ENCODE measurements around the gene TBL1X.

TBL1X gene

DNA sequence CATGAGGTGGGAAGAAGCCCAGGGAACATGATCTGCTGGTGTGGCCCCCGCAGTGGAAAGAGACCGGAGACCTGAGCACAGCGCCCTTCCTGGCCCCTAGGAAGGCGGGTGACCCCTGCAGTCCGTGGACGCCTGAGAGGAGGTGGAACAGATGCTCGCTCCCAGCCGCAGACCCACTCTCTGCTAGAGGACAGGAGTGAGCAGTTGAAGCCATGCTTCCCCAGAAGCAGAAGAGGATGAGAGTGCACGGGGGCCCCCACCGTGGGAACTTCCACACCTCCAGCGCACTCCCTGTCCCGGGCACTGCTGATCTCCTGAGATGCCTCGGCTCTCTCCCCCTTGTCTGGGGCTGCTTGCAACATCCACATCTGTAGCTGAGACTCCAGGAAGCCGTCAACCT is 238.5 kb downstream of the TBL1X start:
- no peak for DNase-seq (ENCODE audit: low read depth, low spot score)

DNA sequence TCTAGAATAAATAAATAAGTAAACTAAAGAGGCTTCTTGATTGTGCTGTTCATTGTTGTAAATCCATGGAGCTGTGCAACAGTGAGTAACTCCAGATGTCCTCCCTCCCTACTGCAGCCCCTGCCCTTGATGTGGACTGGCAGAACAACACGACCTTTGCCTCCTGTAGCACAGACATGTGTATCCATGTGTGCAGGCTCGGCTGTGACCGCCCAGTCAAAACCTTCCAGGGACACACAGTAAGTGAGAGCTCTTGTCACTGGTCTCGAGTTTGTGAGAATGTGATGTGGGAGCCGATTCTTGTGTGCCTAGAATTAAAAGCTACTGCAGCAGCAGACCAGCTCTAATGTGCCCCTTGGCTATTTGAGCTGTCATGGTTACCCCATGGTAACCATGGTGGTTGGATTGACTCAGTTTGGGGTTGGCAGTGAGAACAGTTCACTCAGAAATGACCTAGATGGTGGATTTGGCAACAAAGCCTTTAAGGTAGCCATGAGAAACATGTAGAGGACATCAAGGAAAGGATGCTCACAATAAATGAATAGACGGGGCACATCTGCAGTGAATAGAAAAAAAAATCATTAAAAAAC is 240.1 kb downstream of the TBL1X start:
- DNase-seq (ENCODE audit: low read depth, low spot score) = no peak

DNA sequence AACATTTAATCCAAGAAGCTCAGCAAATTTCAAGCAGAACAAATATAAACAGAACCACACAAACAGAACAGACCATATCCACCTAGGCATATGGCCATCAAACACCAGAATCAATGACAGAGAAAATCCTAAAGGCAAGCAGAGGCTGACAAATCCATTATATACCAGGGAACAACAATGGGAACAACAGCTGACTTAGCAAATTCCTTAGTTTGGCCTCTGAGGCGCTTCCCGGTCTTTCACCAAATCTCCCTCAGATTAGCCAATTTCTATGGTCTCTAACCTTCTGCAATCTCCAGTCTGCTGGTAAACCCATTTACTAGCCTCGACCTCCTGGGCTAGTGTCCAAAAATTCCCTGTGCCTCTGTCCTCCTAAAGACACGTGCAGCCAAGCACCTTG is 241.6 kb downstream of the TBL1X start:
- DNase-seq (ENCODE audit: low read depth, low spot score) = peak; percentile 26

DNA sequence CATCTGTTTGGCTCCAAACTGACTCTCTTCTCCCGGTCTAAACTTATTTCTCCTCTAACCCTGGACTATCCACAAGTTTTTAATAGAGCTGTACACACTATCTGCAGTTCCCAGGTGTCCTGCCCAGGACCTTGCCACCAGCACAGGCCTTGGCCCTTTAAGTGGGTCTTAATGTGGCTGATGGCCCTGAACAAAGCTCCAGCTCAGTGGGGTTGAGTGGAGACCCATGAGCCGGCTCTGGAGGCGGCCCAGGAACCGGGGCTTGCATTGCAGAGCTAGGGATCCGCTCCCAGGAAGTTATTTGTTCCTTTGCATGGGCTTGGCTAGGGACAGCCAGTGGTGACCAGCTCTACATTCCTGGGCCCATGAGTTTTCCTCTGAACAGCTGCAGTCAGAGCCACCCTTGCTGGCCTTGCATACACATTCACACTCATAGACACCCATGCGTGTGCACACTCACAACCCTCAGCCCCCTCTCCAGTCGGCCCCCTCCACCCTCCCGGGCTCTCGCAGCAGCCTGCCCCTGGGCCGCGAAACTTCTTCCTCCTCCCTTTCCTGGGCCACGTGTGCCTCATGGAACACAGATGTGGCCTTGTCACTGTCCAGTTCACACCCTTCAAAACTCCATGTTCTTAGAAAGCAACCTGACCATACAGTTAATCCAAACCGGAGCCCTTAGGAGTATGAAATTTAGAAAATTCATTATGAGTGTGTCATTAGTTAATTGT is 242.6 kb downstream of the TBL1X start:
- no peak for DNase-seq (ENCODE audit: low read depth, low spot score)

DNA sequence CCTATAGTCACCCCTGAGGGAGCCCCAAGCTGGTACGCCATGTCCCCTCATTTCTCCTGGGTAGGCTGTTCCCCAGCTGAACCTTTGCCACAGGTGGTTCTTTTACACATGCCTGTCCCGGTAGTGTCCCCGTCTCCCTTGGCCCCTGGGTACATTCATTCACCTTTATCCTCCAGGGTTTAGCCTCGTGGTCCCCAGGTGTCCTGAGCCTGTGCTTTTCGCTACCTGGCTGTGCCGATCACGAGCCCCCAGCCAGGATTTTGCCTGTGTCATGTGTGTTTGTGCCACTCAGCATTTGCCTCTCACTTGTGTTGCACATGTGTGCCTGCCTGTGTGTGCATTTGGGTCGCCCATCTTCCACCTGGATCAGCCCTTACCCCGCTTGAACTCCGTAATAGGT is 243.2 kb downstream of the TBL1X start:
- no peak for DNase-seq (ENCODE audit: low read depth, low spot score)

DNA sequence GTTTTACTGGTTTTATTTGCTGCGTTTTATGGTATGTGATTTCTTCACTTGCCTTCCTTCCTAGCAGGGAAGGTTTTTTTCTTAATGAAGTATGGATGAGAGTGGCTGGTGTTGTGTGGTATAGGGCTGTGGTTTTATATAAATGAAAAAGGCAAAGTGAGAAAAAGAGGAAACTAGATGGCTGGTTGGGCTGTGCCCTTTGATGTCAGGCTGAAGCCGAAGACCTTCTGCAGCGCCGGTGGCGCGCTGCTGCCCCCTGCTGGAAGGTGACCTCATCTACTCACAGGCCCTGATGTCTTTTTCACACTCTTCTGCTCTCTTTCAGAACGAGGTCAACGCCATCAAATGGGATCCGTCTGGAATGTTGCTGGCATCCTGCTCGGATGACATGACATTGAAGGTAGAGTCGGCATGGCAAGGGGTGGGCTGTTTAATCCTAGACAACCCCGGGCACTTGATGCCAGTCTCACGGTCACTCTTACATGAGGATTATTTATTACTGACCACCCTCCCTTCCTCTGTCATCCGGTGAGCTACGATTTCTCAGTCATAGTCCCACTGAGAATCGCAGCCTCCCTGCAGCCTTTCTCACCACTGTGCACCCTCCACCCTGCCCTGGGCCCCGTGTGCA is 244.2 kb downstream of the TBL1X start:
- DNase-seq (ENCODE audit: low read depth, low spot score) = peak; percentile 93

DNA sequence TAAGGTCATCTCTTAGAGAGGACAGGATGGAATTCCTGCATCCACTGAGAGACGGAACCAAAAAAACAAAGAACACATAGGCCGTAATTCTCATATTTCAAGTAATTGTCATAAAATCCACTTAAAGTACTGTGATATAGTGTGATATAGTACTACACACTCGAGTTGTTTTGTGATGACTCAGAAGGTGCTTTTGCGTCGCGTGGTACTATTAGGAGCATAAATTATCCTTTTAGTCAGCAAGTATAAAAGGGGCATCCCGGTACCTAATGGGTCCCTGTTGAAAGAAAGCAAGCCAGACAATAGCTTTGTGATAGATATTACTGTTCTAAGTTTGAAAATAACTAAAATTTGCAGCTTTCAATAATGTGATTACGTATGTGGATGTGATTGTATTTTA is 245.5 kb downstream of the TBL1X start:
- no peak for DNase-seq (ENCODE audit: low read depth, low spot score)

DNA sequence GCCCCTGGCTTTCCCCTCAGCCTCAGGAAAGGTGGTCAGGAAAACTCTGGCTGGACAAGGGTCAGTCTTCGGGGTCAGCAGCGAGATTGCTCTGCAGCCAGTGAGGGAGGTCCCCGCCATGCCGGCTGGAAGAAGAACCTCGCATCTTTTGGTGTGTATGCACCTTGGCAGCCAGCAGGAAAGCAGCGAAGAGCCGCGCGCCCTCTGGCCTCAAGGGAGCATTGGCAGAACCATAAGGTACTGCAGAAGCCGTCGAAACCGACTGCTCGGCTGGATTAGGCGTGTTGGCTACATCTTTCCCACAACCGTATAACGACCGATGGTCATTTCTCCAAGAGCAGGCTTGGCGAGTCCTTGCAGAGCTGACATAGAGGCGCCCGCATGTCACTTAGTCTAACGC is 252.5 kb downstream of the TBL1X start:
- DNase-seq (ENCODE audit: low read depth, low spot score) = no peak

DNA sequence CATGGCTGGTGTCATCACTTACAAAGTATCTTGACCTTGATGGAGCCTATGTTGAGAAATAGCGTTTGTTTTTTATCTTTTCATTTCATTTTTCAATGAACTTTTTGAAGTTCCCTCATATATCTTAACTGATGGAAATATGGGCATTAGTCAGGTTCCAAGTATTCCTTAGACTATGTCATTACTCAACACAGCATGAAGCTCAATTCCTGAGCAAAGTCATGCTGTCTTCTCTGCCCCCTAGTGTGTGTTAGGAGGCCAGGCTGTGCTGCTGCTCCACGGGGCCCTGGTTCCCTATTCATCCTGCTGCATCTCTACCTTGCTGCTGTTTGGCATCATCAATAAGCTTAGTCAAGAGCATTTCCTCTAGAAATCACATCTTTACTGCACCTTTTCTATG is 259.9 kb downstream of the TBL1X start:
- no peak for DNase-seq (ENCODE audit: low read depth, low spot score)

DNA sequence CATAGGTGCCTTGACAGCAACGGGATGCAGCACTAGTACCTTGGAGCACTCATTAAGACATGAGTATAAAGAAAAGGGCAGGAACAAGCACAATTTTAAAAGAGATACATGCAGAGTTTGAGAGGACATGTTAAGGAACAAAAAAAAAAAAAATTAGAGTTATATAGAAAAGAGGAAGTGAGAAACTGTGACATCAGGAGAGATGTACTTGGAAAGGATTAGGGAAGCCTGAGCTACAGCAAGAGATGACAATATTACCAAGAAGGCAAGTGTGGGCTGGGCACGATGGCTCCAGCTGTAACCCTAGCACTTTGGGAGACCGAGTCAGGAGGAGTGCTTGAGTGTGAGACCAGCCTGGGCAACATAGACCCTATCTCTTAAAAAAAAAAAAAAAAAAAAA is 263.4 kb downstream of the TBL1X start:
- DNase-seq (ENCODE audit: low read depth, low spot score) = no peak

DNA sequence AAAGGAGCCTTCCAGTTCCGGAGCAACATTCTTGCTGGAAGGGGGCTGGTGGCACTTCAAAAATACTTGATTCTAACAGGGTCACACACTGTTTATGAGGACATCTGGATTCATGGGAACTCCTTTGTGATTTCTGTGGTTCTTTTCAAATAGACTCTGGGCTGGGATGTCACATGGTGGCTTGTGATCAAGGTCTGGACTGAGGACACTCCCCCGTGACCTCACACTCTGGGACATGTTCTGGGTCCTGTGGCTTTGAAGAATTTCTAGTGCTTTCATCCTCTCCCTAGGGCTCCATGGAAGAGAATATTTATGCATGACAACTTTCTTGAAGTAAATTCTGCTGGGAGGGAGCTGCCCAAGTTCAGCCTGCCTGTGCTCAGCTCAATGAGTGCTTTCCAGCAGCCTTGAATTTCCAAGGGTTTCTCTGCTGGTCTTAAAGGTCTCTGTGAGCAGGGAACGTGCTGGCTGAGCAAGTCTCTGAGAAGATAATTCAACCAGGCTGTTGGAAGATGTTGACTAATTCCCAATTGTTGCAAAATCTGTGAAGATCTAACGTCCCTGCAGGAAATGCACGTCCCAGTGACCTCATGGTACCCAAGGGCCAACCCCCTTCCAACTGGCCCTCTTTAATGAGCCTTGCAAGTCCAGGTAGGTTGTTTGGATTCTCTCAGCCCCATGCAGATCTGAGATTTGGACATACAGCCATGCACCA is 264.5 kb downstream of the TBL1X start:
- no peak for DNase-seq (ENCODE audit: low read depth, low spot score)

DNA sequence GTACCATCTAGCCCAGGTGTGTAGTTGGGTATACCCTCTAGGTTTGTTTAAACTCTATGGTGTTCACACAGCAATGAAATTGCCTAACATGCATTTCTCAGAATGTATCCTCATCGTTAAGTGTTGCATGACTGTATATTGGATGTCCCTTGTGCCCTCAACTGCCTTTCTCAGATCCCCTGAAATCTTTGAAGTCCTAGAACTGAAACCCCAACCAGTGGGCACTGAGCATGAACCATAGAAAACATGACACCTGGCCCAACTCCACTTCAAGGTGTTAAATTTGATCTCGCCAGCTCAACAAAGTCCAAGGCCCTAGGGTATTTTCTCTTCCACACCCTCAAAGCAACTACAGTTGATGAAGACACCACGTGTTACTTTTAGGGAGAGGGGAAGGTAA is 265.2 kb downstream of the TBL1X start:
- no peak for DNase-seq (ENCODE audit: low read depth, low spot score)

DNA sequence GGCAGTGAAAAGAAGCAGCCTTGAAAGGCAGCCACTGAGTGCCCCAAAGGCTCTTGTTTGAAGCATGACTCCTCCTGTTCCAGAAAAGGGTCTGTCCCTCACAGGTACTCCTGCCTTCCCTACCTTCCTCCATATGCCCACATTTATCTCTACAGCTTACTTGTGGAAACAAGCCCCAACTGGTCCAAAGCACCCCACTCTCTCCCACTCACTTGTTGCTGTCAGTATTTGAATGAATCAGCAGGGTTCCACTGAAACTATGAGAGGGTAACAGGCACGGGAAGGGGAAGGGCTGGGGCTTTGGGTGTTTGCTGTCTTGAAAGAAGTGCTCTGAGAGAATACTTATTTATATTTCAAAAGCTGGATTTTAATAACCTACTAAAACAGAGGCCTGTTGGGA is 265.9 kb downstream of the TBL1X start:
- DNase-seq (ENCODE audit: low read depth, low spot score) = no peak

DNA sequence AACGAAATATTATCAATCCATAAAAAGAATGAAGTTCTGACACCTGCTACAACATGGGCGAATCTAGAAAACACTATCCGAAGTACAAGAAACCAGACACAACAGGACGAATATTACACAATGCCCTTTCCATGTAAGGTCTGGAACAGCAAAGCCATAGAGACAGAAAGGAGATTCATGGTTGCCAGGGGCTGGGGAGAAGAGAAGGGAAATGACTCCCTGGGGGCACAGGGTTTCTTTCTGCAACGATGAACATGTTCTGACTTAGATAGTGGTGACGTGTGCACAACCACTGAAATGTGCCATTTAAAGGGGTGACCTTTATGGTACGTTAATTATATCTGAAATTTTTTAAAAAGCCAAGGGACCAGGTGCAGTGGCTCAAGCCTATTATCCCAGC is 272.5 kb downstream of the TBL1X start:
- DNase-seq (ENCODE audit: low read depth, low spot score) = no peak

DNA sequence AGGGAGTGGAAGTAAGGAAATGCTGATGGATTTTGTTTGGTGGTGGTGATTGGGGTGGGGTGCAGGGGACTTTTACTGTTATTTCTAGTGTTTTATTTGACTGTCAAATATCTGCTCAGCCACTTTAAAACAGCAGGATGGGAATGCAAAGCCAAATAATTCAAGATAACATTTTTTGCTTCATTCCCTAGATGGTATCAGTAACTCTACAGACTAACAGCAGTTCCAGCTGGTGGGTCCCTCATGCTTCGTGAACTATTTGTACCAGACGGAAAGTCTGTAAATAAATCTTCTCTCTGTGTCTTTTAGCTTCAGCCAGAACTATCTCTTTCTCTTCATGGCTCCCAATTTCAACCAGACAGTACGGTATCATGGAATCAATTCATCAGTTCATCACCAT is 273.3 kb downstream of the TBL1X start:
- DNase-seq (ENCODE audit: low read depth, low spot score) = no peak

DNA sequence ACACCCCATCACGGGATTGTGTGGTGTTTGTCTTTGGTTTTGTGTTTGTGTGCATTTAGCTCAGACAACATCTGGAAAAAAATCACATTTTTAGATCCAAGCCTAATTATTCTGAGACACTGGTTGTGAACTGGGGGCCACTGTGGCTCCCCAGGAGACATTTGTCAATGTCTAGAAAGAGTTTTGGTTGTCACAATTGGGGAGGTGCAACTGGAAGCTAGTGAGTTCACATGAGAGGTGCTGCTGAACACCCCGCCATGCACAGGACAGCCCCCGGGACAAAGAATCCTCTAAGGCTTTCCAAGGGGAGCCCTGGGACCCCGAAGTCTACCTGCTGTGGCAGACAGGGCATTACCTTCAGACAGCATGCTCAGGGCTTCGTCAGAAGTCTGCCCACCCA is 274.3 kb downstream of the TBL1X start:
- DNase-seq (ENCODE audit: low read depth, low spot score) = no peak

DNA sequence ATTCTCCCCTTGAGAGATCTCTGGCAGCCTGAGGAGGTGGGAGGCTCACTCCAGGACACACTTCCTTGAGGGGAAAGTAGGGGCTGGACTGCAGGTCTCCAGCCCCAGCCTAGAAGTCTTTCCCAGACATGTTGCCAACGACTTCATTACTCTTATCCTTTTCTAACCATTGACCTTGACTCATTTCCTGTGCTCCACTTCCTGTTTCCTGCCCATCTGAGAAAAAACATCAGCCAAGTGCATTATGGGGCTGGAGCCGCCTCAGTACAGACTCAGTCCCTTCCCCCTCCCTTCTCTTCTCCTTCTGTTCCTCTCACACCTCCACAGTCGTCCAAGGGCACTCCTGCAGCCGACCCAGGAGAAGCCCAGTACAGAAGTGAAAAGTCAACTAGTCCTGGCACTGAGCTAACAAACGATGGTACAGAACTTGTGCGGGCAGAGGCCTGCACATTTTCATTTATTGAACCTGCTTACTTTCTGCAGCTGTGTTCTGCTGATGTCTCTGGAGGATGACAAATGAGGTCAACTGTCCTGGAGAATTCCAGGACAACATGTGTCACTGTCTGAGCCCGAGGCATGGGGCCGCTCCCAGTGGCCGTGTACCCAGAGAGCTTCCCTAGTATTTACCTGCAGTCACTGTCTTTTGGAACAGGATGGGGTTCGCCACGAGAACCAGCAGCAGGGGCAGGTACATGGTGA is 280.7 kb downstream of the TBL1X start:
- DNase-seq (ENCODE audit: low read depth, low spot score) = peak; percentile 47

DNA sequence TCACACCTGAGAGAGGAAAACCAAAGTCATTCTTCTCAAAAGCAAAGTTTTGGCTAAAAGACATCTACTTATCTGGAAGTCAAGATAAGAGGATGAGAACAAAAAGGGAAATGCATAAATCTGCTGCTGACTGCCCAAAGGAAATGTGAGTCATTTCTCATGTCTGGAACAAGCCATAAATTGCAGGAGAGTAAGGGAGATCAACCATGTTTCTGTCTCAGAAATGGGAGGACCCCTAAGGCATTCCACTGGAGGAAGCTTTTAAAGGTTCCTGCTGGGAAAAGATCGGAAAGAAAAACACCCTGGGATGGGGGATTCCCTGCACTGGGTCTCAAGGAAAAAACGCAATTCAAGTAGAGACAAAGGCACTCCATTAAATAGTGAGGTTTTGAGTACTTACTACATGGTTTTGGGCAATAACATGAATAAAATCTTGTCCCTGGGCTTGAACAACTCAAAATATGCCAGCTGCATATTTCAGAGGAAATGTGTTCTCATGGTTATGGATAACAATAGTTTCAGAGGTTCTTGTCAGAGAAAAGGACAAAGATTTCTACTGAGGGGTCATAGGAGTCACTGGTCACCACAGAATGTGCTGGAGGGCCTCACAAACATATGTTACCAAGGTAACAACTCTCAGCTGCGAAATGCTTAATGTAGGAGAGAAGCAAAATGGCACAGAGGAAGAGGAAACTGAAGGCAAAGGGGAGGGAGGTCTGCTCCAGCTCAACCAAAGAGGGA is 281.5 kb downstream of the TBL1X start:
- peak; percentile 30 for DNase-seq (ENCODE audit: low read depth, low spot score)

DNA sequence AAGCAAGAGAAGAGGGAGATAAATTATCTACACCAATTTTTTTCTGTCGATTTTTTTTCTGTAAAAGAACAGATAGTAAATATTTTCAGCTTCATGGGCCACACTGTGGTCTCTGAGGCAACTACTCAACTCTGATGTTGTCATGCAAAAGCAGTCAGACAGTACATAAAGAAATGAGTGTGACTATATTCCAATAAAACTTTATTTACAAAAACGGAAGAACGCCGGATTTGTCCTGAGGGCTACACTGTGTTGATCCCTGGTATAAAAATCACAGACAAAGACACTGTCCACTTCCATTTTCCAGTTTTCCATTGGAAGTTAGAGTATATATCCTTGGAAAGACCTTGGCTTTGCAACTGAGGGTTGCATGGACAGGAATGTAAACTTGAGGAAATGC is 282.8 kb downstream of the TBL1X start:
- DNase-seq (ENCODE audit: low read depth, low spot score) = no peak

DNA sequence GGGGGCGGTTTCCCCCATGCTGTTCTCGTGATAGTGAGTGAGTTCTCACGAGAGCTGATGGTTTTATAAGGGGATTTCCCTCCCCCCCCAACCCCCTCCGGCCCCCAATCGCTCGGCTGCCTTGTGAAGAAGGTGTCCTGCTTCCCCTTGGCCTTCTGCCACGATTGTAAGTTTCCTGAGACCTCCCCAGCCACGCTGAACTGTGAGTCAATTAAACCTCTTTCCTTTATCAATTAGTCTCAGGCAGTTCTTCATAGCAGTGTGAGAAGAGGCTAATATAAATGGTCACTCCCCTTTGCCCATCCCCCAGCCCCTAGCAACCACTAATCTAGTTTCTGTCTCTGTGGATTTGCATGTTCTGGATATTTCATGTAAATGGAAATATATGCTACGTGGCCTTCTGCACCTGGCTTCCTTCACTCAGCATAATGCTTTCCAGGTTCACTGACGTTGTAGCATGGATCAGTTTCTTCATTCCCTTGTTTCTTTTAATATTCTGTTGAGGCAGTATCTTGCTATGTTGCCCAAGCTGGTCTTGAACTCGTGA is 284.4 kb downstream of the TBL1X start:
- no peak for DNase-seq (ENCODE audit: low read depth, low spot score)

DNA sequence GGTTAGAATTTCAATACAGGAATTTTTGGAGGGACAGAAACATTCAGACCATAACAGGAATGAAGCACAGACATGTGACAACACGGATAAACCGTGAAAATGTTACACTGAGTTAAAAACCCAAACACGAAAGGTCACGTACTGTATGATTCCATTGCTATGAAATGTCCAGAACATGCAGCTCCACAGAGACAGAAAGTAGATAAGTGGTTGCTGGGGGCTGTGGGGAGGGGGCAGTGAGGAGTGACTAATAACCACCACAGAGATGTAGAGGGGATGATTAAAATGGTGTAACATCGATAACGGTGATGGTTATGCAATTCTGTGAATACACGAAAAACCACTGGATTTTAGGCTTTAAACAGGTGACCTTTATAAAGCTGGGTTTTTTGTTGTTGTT is 292.5 kb downstream of the TBL1X start:
- DNase-seq (ENCODE audit: low read depth, low spot score) = no peak
